Measurements from ENCODE around the gene RAPGEF4. TPM values are rescaled to one million over a fixed set of nuclear protein-coding genes. Genes with fewer than 3 reads are reported as not detected.
"Not testable (repeated sequence)": the region's sequence is repeated elsewhere in the genome, so short reads cannot be mapped to it uniquely, and the experiment has no call there.

RAPGEF4 gene
- total and polyA plus RNA-seq, 7 donors, result 0.23 to 7.6 (median 4.2) TPM

GRCh38 chr2:172783165-172783898, 47.7 kb downstream of the RAPGEF4 start:
- TF ChIP-seq POLR2AphosphoS5 (IDR thresholded peaks at IDR 0.05) (no peak), CTCF (IDR thresholded peaks at IDR 0.05) (no peak), POLR2A (IDR thresholded peaks at IDR 0.05) (no peak), EP300 (IDR thresholded peaks at IDR 0.05) (no peak)
- no peak overlapping the region for H3K27ac ChIP-seq
- H3K4me3 ChIP-seq, result no peak overlapping the region
- no peaks in the 10 kb centered on the region for H3K9me3 ChIP-seq
- WGBS, 2 donors, result 41 to 48% methylated on average over 9 of the region's 9 CpGs
- intact Hi-C loops (cut with DNase I), result no loop called here
- H3K36me3 ChIP-seq, result no peaks in the 10 kb centered on the region
- peaks cover 0 to 5% (median 0%) of the 10 kb centered on the region in 4 donors for H3K4me1 ChIP-seq
- DNase-seq, result no peak
- no peaks in the 10 kb centered on the region for H3K27me3 ChIP-seq

- DNase-seq, result no peak
- intact Hi-C loops (cut with DNase I), result no loop called here
- Histone ChIP-seq H3K36me3 (no peaks in the 10 kb centered on the region), H3K4me1 (no peaks in the 10 kb centered on the region), H3K9me3 (no peaks in the 10 kb centered on the region), H3K4me3 (no peak overlapping the region), H3K27ac (no peak overlapping the region), H3K27me3 (no peaks in the 10 kb centered on the region)
- TF ChIP-seq POLR2AphosphoS5 (IDR thresholded peaks at IDR 0.05), result no peak
- TF ChIP-seq EP300 (IDR thresholded peaks at IDR 0.05), result no peak
- no peak for TF ChIP-seq CTCF (IDR thresholded peaks at IDR 0.05)
Measured at GRCh38 chr2:172788871-172789270, 53.2 kb downstream of the RAPGEF4 start.

GRCh38 chr2:172790404-172790803, 54.8 kb downstream of the RAPGEF4 start:
- WGBS, 2 donors, result 58 to 64% methylated on average over 4 of the region's 4 CpGs
- TF ChIP-seq EP300 (IDR thresholded peaks at IDR 0.05), result no peak
- no peaks in the 10 kb centered on the region for H3K27me3 ChIP-seq
- H3K36me3 ChIP-seq, result no peaks in the 10 kb centered on the region
- no peak overlapping the region for H3K27ac ChIP-seq
- H3K4me1 ChIP-seq, result no peaks in the 10 kb centered on the region
- H3K4me3 ChIP-seq, result no peak overlapping the region
- no peak for DNase-seq
- H3K9me3 ChIP-seq, result no peaks in the 10 kb centered on the region
- intact Hi-C loops (cut with DNase I), result no loop called here

- TF ChIP-seq CTCF (IDR thresholded peaks at IDR 0.05) (no peak), POLR2A (IDR thresholded peaks at IDR 0.05) (no peak), EP300 (IDR thresholded peaks at IDR 0.05) (no peak), POLR2AphosphoS5 (IDR thresholded peaks at IDR 0.05) (no peak)
- no peaks in the 10 kb centered on the region for H3K4me1 ChIP-seq
- H3K27ac ChIP-seq, result no peak overlapping the region
- 91 to 93% methylated on average over 4 of the region's 4 CpGs for WGBS, 2 donors
- no peak overlapping the region for H3K4me3 ChIP-seq
- H3K36me3 ChIP-seq, result no peaks in the 10 kb centered on the region
- no peaks in the 10 kb centered on the region for H3K27me3 ChIP-seq
- no peak for DNase-seq
- intact Hi-C loops (cut with DNase I), result no loop called here
- no peaks in the 10 kb centered on the region for H3K9me3 ChIP-seq
Measured at GRCh38 chr2:172791953-172792352, 56.3 kb downstream of the RAPGEF4 start.

- Histone ChIP-seq H3K27me3 (no peaks in the 10 kb centered on the region), H3K9me3 (no peaks in the 10 kb centered on the region), H3K36me3 (no peaks in the 10 kb centered on the region), H3K4me3 (no peak overlapping the region), H3K27ac (no peak overlapping the region), H3K4me1 (no peaks in the 10 kb centered on the region)
- no peak for DNase-seq
- TF ChIP-seq POLR2A (IDR thresholded peaks at IDR 0.05), result no peak
- TF ChIP-seq EP300 (IDR thresholded peaks at IDR 0.05), result no peak
- TF ChIP-seq POLR2AphosphoS5 (IDR thresholded peaks at IDR 0.05), result no peak
- no peak for TF ChIP-seq CTCF (IDR thresholded peaks at IDR 0.05)
- intact Hi-C loops (cut with DNase I), result no loop called here
Measured at GRCh38 chr2:172792711-172793110, 57.1 kb downstream of the RAPGEF4 start.

- H3K4me3 ChIP-seq, H3K27me3 ChIP-seq, H3K36me3 ChIP-seq, H3K9me3 ChIP-seq, H3K27ac ChIP-seq, DNase-seq: not testable (repeated sequence)
- intact Hi-C loops (cut with DNase I), result loop anchor here (10.0 kb wide), 1 partner anchor 411 kb away; no protein-coding TSS in a partner anchor
- H3K4me1 ChIP-seq, result peaks cover 0 to 11% (median 7%) of the 10 kb centered on the region in 4 donors
- 92 to 94% methylated on average over 1 of the region's 1 CpG for WGBS, 2 donors
Measured at GRCh38 chr2:172803308-172803707, 67.7 kb downstream of the RAPGEF4 start.

Data from sigmoid colon (tissue), 7 donors.